Measurements from ENCODE around the gene TBC1D17. TPM values are rescaled to one million over a fixed set of nuclear protein-coding genes. Genes with fewer than 3 reads are reported as not detected.

Gene TBC1D17
- total RNA-seq, 1 donor from 2014 or later, result 44.6 TPM

DNA sequence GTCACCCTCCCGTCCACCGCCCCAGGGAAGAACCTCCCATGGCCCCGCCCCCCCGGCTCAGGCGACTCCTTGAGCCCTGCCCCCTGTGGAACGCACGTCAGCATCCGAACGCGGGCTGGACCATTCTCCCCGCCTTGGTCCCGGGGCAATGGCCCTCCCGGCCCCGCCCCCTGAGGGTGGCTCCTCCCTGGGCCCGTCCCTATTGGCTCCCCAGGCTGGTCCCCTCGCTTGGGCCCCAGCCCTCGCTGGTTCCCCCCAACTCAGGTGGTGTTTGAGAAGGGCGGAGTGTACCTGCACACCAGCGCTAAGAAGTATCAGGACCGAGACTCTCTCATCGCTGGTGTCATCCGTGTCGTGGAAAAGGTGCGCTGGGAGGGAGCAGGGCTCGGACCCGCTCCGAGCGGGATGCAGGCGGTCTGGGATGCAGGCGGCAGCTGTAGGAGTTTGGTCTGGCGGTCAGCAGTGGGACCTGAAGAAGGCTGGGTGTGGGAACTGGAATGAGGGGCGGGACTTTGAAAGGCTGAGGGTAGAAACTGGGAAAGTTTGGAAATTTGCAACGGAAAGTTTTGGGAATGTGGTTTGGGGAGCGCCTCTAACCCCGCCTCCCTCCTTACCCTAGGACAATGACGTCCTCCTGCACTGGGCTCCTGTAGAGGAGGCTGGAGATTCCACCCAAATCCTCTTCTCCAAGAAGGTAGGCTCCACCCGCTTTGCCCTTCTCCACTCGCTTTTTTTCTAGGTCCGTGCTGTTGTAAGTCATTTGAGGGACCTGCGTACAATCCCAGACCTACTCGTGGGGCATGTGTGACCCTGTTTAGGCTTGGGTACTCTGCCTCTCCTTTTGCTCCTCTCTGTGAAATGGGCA lies 609 bp downstream of the TBC1D17 start:
- Histone ChIP-seq H3K27ac (peak overlapping the region; percentile 99), H3K4me1 (peaks cover 11 to 23% of the 10 kb centered on the region in 2 donors), H3K36me3 (peaks cover 40 to 41% of the 10 kb centered on the region in 2 donors), H3K9me3 (no peaks in the 10 kb centered on the region), H3K4me3 (peak overlapping the region; percentile 80 to 85), H3K27me3 (no peaks in the 10 kb centered on the region)
- TF ChIP-seq, protein P1, sequence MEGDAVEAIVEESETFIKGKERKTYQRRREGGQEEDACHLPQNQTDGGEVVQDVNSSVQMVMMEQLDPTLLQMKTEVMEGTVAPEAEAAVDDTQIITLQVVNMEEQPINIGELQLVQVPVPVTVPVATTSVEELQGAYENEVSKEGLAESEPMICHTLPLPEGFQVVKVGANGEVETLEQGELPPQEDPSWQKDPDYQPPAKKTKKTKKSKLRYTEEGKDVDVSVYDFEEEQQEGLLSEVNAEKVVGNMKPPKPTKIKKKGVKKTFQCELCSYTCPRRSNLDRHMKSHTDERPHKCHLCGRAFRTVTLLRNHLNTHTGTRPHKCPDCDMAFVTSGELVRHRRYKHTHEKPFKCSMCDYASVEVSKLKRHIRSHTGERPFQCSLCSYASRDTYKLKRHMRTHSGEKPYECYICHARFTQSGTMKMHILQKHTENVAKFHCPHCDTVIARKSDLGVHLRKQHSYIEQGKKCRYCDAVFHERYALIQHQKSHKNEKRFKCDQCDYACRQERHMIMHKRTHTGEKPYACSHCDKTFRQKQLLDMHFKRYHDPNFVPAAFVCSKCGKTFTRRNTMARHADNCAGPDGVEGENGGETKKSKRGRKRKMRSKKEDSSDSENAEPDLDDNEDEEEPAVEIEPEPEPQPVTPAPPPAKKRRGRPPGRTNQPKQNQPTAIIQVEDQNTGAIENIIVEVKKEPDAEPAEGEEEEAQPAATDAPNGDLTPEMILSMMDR (IDR thresholded peaks at IDR 0.05), result no peak
- DNase-seq (ENCODE audit: low spot score in 2 of 2), result peak; percentile 94 to 99
- intact Hi-C loops (cut with DNase I), result loop anchor here (1.0 to 2.0 kb wide), 4 partner anchors 51 to 499 kb away; partner anchors contain the start of genes ATF5, FUZ, NR1H2 and NUP62

DNA sequence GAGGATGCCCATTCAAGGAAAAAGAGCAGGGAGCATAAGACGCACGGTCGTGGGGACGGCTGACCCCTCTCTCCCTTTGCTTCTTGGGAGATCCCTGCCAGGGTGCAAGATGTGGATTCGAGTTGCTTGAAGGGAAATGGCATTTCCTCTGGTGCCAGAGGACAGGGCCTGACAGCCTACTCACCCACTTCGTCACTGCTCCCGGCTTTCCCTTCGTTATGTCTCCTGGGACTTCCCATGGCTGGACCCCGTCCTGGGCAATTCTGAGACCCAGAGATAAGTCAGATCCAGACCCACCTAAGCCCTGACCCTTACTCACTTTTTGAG lies 1.2 kb downstream of the TBC1D17 start:
- Histone ChIP-seq H3K36me3 (peaks cover 46 to 47% of the 10 kb centered on the region in 2 donors), H3K4me3 (peak overlapping the region; percentile 80 to 85)

DNA sequence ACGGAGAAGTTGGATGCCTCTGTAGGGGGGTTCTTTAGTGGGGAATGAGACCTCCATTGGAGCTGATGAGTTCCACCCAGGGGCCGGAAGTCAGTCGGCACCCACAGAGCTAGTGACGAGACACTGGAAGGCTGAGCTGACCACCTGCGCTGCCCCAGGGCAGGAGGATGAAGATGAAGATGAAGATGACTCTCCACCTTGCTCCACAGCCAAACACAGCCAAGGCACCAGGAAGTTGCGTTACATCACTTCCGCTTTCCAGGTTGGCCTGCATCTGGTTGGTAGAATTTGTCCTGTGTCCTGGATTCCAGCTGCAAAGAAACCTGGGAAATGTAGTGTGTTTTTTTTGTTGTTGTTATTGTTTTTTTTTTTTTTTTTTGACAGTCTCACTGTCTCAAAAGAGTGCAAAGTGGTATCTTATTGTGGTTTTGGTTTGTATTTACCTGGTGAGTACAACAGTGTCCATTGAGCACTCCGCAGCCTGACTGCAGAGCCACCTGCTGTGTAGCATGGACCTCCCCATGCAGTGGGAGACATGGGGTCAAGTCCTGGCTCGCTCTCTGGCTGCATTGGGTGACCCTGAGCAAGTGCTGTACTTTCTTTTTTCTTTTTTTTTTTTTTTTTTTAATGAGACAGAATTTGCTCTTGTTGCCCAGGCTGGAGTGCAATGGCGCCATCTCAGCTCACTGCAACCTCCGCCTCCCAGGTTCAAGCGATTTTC lies 1.9 kb downstream of the TBC1D17 start:
- no peak for DNase-seq (ENCODE audit: low spot score in 2 of 2)
- H3K27ac ChIP-seq, result no peak overlapping the region
- no peaks in the 10 kb centered on the region for H3K27me3 ChIP-seq
- peaks cover 53 to 54% of the 10 kb centered on the region in 2 donors for H3K36me3 ChIP-seq
- no peaks in the 10 kb centered on the region for H3K9me3 ChIP-seq
- H3K4me1 ChIP-seq, result peaks cover 11 to 23% of the 10 kb centered on the region in 2 donors
- intact Hi-C loops (cut with DNase I), result no loop called here
- TF ChIP-seq, protein P1 (IDR thresholded peaks at IDR 0.05), result no peak
- no peak overlapping the region for H3K4me3 ChIP-seq

More for the DNA sequence above, 1.2 kb downstream of the TBC1D17 start:
- Histone ChIP-seq H3K27me3 (no peaks in the 10 kb centered on the region), H3K4me1 (peaks cover 11 to 23% of the 10 kb centered on the region in 2 donors), H3K27ac (peak overlapping the region in 1 of 2 donors; percentile 99), H3K9me3 (no peaks in the 10 kb centered on the region)
- intact Hi-C loops (cut with DNase I), result no loop called here
- DNase-seq (ENCODE audit: low spot score in 2 of 2), result no peak
- TF ChIP-seq, protein P1 (IDR thresholded peaks at IDR 0.05), result no peak

DNA sequence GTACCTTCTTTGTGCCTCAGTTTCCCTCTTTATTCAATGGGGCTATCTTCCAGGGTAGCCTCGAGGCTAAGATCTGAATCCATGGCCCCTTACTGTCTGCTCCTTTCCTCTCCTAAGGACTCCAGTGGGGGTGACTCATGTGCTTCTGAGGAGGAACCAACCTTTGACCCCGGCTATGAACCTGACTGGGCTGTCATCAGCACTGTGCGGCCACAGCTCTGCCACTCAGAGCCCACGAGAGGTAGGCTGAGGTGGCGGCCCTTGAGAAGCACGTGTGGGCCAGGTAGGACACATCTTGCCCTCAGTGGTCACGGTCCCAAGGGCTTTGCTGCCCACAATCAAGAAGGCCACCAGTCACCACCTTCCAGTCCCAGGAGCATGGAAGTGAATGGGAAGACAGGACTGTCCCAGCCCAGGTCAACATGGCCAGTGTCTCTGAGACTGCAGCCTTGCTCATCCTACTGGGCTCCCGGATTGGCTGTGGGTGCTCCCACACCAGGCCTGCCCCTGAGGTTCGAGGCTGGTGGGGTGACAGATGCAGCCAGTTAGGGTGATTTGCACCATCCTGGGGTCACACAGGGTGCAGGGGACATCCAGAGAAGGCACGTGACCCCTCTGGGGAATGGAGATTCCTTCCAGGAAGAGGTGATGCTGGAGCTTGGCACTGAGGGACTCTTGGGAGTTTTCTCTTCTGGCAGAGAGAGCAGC lies 2.8 kb downstream of the TBC1D17 start:
- TF ChIP-seq, protein P1 (IDR thresholded peaks at IDR 0.05), result no peak
- Histone ChIP-seq H3K4me3 (no peak overlapping the region), H3K27ac (no peak overlapping the region), H3K4me1 (peaks cover 11 to 17% of the 10 kb centered on the region in 2 donors), H3K36me3 (peaks cover 62 to 63% of the 10 kb centered on the region in 2 donors), H3K9me3 (no peaks in the 10 kb centered on the region), H3K27me3 (no peaks in the 10 kb centered on the region)
- no peak for DNase-seq (ENCODE audit: low spot score in 2 of 2)
- intact Hi-C loops (cut with DNase I), result no loop called here

DNA sequence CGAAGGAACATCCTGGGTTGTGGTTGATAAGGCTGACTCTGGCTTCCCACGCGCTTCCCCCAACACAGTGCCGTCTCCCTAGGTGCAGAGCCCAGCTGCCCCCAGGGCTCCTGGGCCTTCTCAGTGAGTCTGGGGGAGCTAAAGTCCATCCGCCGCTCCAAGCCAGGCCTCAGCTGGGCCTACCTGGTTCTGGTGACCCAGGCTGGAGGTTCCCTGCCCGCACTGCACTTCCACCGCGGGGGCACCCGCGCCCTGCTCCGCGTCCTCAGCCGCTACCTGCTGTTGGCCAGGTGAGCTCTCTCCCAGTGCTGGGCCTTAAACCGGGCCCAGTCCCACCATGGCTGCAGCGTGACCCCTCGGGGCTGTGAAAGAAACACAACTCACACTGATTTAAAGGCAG lies 3.7 kb downstream of the TBC1D17 start:
- TF ChIP-seq, protein P1 (IDR thresholded peaks at IDR 0.05), result no peak
- DNase-seq (ENCODE audit: low spot score in 2 of 2), result no peak
- intact Hi-C loops (cut with DNase I), result no loop called here

More for the DNA sequence above, 3.7 kb downstream of the TBC1D17 start:
- Histone ChIP-seq H3K4me3 (no peak overlapping the region), H3K27me3 (no peaks in the 10 kb centered on the region), H3K27ac (no peak overlapping the region), H3K4me1 (peaks cover 7 to 13% of the 10 kb centered on the region in 2 donors), H3K36me3 (peaks cover 67 to 68% of the 10 kb centered on the region in 2 donors), H3K9me3 (no peaks in the 10 kb centered on the region)

Data from ascending aorta (tissue), 2 donors.